Stimulated activated CD8-positive, alpha-beta memory T cell treated with anti-CD3 and anti-CD28 coated beads, Interleukin-15, amount 100 ng/mL, for 48 hours (primary cell): ENCODE data around the gene GP9.

ENCODE experiments used
- DNase-seq, 2 donors: peaks; one replicate each; pipeline ENCODE4 v3.0.0-alpha.2; 2020; ENCODE audit warnings: low read depth in 2 of 2

GP9 gene

DNA sequence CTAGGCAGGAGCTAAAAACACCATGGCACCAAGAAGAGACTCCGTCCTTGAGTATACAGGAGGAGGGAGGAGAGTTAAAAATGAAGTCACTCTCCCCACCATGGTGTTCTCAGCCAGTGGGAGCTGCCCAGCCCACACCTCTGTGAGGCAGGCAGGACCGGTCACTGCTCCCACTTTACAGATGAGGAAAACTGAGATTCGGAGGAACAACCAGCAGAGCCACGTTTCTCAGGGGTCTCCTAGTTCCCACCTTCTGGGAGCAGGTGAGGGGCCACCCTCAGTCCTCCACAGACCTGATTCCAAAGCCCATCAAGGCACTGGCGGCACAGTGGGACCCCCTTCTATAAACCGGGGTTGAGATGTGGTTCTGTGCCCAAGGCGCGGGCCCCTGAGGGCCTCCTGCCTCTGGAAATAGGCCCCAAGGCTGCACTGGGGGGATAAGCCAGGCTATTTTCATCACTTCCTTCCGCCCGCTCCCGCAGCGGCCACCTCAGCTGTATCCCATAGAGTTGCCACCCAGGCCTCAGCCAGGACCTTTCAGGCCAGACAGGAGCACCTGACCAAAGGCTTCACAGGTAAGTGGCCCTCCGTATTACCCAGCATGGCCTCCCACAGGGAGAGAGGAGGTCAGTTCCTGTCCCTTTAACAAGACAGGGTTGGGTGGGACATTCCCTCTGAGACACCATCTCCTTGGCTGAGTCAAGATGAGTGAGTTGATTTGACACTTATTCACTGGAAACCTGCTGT, at the start of gene GP9:
Gene GP9, plus strand, starts transcription at position 504 of the 747 bp plus-strand sequence. CDS start 961 bp downstream, outside the sequence.
- no peak for DNase-seq

DNA sequence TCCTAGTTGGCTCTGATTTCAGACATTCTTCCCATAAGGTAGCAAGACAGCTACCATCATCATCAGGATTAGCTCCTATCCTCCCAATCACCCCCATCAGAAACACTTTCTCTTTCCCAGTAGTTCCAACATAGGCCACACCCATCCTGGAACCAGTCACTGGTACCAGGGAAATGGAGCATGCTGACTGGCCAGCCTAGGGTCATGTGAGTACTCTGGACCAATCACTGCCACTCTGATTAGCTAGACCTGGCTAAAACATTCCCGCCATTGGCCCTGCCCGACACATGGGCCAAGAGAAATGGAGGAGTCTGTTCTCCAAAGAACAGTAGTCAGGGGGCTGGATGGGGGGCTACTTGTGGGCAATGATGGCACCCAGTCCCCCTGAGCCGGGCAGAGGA, 47.1 kb upstream of the GP9 start:
- no peak for DNase-seq

DNA sequence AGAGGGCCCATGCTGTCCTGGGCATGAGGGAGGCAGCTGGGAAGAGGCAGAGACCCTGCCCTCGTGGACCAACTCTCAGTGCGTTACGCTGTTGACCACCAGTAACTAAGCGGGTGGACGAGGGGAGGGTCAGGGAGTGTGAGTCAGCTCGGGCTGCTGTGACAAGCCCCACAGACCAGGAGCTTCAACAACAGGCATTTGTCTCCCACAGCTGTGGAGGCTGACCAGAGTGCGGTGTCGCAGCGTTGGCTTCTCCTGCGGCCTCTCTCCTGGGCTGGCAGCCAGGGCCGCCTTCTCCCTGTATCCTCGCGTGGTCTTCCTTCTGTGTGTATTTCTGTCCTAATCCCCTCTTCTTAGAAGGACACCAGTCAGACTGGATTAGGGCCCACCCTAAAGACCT, 46.4 kb upstream of the GP9 start:
- no peak for DNase-seq

DNA sequence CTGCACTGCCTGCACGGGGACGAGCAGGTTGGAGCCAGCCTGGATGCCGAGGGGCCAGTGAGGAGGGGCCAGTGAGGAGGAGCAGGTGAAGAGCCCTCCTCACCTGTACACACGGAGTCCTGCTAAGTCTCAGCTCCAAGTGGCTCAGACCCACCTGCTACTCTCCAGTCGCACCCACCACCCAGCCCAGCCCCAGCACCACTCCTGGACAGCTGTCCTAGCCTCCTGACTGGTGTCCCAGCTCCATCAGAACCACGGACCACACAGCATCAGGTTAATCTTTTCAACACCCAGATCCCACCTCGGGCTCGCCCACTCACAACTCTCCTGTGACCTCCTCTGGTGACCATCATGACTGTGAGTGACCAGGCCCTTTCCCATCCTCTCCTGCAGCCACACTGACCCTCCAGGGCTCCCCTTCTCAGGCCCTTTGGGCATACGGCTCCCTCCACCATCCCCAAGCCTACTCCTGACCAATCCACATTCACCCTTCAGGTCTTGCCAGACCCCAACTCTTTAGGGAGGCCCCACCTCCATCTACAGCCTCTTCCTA, 45.7 kb upstream of the GP9 start:
- DNase-seq, result no peak

DNA sequence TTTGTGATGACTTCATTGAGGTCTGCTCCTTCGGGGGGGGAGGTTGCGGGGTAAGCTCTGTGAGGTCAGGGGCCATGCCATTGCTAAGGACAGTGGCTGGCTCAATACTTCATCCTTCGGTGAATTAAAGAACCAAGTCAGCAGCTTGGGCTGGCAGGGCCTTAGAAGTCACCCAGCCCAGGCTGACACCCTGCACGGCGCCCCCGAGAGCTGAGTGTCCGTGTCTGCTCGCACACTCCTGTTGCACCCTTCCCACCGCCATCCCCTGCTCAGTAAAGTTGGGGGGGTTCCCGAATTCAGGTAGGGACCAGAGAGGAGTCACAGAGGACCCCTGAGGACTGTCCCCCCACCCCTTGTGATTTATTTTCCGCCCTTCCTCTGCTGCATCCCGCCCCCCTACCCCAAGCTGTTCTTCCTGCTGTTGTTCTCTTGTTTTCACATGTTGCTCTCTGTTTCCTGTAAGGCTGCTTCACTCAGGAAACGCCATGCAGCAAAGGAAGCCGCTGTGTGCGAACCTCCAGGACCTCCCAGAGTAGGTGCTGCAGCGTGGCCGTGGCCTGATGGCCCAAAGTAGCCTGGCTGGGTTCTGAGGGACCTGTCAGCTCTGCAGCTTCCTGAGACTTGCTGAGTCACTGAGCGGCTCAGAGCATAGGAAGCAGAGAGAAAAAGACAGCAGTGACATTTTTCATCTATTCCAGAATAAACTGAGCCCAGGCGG, 45.0 kb upstream of the GP9 start:
- DNase-seq, result no peak

DNA sequence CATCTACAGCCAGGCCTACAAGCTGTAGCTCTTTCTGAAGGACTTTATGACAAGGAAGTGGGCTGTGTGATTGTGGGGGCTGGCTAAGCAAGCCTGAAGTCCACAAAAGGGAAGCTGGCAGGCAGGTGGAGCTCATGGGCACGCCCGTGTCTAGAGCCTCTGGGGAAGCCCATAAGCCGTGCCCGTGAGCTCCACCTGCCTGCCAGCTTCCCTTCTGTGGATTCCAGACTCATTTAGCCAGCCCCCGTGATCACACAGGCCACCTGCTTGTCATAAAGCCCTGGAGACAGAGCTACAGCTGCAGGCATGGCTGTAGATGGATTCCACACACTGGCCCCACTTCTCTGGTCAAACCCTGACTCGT, 44.2 kb upstream of the GP9 start:
- DNase-seq, result no peak

DNA sequence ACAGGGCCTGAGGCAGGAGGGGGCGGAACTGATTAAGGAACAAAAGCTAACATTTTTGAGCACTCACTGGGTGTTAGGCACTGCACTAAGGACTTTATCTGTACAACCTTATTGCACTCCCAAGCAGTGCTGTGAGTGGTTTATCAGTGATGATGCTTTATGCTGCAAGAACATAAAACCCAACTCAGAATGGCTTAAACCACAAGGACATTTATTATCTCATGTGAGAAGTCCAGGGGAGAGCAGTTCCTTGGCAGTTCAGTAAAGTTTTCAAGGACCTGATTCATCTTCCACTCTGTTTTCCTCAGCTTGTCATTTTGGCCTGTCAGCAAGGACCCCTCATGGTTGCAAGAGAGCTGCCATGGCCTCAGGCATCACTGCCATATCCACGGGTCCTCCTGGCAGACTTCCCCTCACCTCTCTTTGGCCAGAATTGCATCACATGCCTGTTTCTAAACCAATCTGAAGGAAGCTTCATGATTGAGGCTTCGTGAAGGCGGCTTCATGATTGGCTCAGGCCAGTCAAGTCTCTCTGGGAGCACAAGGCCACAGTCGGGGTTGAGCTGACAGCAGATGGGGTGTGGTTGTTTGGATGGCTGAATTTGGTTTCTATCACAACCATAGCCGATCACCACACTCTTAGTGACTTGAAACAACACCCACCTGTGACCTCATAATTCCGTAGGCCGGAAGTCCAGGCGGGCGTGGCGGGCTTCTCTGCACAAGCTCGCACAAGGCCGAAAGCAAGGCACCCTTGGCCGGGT, 43.7 kb upstream of the GP9 start:
- no peak for DNase-seq

DNA sequence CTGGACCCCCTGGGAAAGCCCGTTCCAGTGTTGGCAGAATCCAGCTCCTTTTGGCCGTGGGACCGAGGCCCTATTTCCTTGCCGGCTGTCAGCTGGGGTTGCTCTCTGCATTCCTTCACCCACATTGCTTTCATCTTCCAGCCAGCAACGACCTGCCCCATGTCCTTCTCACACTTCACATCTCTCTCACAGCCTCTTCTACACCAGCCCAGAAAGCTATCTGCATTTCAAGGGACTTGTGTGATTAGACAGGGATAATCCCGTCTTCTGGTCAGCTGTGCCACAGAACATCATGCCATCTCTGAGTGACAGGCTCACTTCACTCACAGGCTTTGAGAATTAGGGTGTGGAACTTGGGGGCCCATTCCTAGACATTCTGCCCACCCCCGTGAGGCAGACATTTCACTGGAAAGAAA, 43.1 kb upstream of the GP9 start:
- DNase-seq, result no peak

DNA sequence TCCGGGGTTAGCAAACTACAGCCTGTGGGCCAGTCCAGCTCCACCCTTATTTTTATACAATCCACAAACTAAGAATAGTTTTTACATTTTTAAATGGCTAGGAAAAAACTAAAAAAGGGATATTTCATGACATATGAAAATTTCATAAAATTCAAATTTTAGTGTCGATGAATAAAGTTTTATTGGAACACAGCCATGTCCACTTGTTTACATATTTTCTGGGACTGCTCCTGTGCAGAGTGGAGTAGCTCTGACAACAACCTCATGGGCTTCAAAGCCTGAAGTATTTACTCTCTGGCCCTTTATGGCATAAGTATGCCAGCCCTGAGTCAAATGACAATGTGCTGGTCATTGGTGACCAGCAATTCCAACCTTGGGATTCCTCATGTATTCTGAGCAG, 42.3 kb upstream of the GP9 start:
- DNase-seq, result no peak

DNA sequence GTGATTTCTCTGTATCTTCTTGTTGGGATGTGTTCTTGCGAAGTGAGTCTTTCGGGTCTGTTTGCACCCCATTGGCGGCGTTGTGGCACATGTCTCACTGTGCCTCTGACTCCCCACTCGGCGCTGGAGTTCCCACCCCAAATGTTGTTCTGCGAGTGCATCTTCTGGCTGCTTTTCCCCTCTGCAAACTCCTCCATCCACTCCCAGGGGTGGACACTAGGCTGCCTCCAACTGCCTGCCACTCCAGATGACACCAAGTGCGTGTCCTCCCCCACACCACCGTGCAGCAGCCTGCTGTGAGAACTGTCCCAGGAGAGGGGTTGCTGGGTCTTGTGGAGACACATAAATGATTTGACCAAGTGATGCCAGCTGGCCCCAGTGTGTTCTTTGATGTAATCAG, 41.8 kb upstream of the GP9 start:
- no peak for DNase-seq

DNA sequence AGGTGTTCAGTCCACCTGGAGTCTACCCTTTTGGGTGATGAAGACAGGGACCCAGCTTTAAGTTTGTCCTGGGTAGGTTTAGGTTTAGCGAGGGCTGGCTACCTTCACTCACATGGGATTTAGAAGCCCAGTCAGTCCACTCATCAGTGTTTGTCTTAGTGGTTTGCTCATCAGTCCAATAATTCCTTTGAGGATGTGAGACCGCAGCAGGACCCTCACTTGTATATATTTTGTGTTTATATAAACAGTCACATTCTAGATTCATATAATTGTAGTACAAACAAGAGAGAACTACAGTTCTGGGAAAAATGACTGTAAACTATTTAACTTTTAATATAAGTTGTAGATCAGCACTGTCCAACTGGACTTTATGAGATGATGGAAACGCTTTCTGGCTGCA, 41.3 kb upstream of the GP9 start:
- no peak for DNase-seq

DNA sequence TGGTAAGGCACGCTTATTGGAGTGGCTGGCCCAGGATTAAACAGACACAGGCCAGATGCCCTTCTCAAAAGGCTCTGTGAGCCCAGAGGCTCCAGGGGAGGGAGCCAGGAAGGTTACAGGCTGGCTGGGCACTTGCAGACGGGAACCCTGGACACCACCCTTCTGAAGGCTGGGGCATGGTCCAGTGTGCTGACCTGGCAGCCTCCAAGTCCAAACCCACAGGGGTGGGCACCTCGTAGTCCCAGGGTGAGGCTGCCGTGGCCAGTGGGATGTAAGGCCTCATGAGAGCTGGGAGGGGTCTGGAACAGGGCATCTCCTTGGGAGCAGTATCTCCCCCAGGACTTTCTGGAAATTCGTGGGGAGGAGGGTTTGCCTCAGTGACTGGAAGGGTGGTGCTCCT, 39.9 kb upstream of the GP9 start:
- no peak for DNase-seq

DNA sequence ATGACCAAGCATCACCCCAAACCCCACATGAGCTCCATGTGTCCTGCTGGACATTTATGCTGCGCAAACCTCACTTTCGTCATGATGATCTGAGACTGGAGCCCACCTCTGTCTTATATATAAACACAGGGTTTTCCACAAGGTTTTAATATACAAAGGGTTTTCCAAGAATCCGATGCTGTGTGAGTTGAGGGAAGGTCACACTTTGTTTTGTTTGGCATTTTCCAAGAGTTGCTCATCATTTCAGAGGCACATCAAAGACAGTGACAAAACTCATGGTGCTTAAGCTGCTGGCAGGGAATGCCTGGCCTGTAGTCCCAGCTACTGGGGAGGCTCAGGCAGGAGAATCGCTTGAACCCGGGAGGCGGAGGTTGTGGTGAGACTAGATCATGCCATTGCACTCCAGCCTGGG, 39.4 kb upstream of the GP9 start:
- no peak for DNase-seq

DNA sequence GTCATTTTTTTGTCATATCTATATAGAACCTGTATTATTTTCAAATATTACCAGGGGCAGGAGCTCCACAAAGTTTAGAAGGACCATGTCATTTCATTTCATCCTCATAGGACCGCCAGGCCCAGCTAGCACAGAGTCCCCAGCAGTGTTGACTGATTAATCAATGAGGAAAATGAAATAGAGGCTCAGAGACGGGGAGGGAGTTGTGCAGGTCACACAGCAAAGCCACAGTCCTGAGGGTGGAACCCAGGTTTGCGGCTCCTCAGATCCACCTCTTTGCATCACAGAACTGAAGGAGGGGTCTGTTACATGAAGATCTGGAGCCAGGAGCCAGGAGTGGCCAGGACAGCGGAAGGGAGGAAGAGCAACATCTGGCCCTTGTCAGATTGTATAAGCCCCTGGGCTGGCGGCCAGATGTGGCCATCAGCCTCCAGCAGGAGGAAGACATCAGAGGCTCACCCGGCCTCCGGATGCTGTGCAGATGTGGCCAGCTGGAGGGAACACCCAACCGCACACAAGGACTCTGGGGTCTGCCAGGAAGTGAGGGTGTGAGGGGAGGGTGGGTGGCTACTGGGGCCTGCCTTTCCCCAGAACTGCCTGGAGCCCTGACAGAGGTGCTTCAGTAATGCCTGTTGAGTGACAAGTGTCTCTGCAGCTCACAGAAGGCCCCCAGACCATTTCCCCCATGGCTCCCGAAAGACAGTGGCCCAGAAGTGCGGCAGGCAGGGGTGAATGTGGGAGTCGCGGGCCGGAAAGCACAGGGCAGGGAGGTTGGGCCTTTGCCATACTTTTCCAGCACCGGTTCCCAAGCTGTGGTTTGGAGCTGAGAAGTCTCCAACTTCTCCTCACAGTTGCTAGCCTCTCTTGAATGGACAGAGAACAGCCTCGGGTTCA, 38.2 kb upstream of the GP9 start:
- DNase-seq, result no peak

DNA sequence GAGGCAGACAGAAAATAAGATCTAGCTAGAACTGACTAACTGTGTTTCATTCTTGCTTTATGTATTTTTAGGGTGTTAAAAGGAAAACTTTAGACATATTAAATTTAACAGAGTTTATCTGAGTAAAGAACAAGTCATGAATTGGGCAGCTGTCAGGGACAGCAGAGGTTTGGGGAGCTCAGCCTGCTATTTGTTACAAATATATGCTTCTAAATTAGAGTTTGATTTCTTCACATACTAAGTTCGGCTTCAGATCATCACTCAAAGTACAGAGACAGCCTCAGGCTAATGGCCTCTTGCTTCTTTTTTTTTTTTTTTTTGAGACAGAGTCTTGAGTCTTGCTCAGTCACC, 37.6 kb upstream of the GP9 start:
- DNase-seq, result no peak

DNA sequence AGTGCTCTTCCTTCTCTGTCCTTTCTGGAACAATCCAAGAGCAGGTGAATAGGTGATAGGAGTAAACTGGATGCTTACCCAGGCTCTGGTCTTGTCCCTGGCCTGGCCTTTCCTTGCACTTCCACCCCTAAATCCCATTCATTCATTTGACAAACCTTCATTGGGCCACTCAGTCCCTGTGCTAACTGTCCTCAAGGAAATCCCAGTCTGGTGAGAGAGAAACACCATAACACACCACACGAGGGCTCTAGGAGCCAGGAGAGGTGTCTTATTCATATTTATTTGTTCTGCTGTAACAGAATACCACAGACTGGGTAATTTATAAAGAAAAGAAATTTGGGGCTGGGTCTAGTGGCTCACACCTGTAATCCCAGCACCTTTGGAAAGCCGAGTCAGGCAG, 36.7 kb upstream of the GP9 start:
- DNase-seq, result no peak

DNA sequence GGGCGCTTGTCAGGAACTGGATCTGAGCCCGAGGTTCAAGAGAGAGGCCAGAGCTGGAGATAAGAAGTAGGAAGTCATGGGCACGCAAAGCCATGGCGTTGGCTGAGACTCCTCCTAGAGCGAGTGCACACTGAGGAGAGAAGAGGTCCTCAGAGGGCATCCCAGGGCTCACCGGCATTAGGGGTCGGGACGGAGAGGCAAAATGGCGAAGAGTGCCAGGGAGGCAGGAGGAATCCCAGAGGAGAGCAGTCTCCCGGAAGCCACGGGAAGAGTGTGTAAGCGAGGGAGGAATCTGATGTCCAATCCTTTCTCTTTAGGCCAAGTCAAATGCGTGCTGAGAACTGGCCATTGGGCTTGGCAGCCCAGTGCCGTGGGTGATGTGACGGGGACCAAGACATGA, 35.5 kb upstream of the GP9 start:
- DNase-seq, result no peak

DNA sequence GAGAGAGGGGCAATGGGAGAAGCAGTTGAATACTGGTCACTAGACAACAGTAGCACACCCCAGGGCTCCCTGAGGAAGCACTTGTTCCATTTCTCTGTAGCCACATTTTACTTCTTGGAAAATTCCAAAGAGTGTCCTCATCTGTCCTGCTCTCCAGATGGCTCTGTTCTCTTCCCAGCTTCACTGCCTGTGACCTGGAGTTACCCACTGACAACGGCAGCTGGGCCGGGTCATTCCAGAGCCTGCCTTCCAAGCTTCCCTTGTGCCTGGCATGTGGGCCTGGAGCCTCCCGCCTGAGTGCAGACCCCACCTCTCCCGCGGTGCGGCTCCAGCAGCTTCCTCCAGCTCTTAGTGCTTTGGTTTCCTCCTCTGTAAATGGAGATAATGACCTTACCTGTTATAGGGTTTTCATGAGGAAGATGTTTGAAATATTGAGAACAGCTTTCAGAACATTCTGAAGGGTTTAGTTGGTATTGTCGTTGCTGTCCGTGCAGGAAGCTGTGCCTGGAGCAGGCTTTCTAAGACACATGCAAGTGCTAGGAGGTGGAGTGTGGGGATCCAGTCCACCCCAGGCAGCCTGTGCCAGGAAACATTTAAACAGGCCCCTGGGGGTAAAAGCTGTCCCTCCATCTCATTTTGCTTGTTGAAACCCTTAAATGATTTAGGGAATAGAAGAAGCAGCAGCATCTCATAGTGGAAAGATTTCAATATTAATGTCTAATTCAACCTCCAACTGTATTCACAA, 34.7 kb upstream of the GP9 start:
- no peak for DNase-seq

DNA sequence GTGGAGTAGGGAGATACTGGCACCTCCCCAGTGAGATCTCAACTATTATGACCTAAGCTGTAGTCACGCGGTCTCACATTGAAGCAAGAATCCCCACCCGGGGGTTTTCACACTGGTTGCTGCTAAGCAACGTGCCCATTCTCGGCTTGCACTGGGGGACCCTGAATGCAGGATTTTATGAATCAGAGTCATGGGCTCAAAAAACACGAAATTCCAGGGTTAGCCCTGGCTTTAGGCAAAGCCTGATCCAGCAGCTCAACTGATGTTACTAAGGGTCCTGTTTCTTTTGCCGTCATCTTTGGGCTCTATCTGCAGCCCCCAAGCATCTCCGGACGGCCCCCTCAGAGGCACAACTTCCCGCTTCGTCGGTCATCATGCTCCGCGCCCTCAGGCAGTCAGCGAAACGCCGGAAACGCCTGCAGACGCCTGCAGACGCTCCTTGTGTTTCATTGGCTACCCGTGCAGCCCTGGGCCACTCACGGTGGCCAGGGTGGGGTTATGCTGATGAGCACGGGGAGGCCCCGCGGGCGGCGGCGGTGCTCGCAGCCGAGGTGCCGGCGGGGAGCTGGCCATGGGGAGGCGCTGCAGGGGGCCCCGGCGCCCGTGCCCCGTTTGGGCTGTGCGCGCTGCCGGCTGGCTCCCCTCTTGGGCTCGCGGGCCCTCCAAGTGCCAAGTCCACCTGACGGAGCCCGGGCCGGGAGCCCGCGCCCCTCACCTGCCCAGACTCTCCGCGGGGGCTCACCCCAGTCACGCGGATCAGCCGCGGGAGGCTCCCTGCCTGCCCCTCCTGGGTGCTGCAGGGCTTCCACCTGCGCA, 33.6 kb upstream of the GP9 start:
- peak; percentile 88 to 92 for DNase-seq

DNA sequence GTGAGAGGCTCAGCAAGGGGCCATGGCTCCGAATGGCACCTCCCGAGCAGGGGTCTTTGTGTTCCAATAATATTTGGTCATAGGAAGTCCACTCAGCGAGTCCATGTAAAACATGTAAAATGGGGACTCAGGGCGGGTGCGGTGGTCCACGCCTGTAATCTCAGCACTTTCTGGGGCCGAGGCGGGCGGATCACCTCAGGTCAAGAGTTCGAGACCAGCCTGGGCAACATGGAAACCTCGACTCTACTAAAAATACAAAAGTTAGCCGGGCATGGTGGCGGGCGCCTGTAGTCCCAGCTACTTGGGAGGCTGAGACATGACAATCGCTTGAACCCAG, 33.1 kb upstream of the GP9 start:
- no peak for DNase-seq
